Measurements from ENCODE around the gene AMY1B.
"Not testable (repeated sequence)": the region's sequence is repeated elsewhere in the genome, so short reads cannot be mapped to it uniquely, and the experiment has no call there.

The AMY1B gene

GRCh38 chr1:103696110-103696509 lies at the start of gene AMY1B:
Gene AMY1B (minus strand): TSS chr1:103696210. CDS start chr1:103695639, 571 bp downstream.
- H3K27ac Mint-ChIP-seq; H3K4me1 Mint-ChIP-seq (ENCODE audit: low read depth); H3K27me3 Mint-ChIP-seq; H3K4me3 Mint-ChIP-seq; intact Hi-C loops (cut with micrococcal nuclease); H3K9me3 Mint-ChIP-seq; H3K36me3 Mint-ChIP-seq (ENCODE audit: low read depth): not testable (repeated sequence)

- H3K9me3 Mint-ChIP-seq; intact Hi-C loops (cut with micrococcal nuclease); H3K27me3 Mint-ChIP-seq; H3K4me3 Mint-ChIP-seq; H3K36me3 Mint-ChIP-seq (ENCODE audit: low read depth); H3K27ac Mint-ChIP-seq; H3K4me1 Mint-ChIP-seq (ENCODE audit: low read depth): not testable (repeated sequence)
These were observed 49.0 kb upstream of the AMY1B start for GRCh38 chr1:103745040-103745439.

- H3K27ac Mint-ChIP-seq; intact Hi-C loops (cut with micrococcal nuclease); H3K4me3 Mint-ChIP-seq; H3K36me3 Mint-ChIP-seq (ENCODE audit: low read depth); H3K9me3 Mint-ChIP-seq; H3K4me1 Mint-ChIP-seq (ENCODE audit: low read depth); H3K27me3 Mint-ChIP-seq: not testable (repeated sequence)
These were observed 48.4 kb upstream of the AMY1B start for GRCh38 chr1:103744449-103744848.

- H3K36me3 Mint-ChIP-seq (ENCODE audit: low read depth); H3K4me3 Mint-ChIP-seq; H3K9me3 Mint-ChIP-seq; H3K27me3 Mint-ChIP-seq; H3K4me1 Mint-ChIP-seq (ENCODE audit: low read depth); H3K27ac Mint-ChIP-seq; intact Hi-C loops (cut with micrococcal nuclease): not testable (repeated sequence)
These were observed 42.0 kb upstream of the AMY1B start for GRCh38 chr1:103738031-103738430.

GRCh38 chr1:103735334-103735733 lies 39.3 kb upstream of the AMY1B start:
- H3K36me3 Mint-ChIP-seq (ENCODE audit: low read depth); H3K27me3 Mint-ChIP-seq; H3K27ac Mint-ChIP-seq; intact Hi-C loops (cut with micrococcal nuclease); H3K9me3 Mint-ChIP-seq; H3K4me1 Mint-ChIP-seq (ENCODE audit: low read depth); H3K4me3 Mint-ChIP-seq: not testable (repeated sequence)

- H3K27ac Mint-ChIP-seq; H3K4me1 Mint-ChIP-seq (ENCODE audit: low read depth); H3K36me3 Mint-ChIP-seq (ENCODE audit: low read depth); intact Hi-C loops (cut with micrococcal nuclease); H3K4me3 Mint-ChIP-seq; H3K27me3 Mint-ChIP-seq; H3K9me3 Mint-ChIP-seq: not testable (repeated sequence)
These were observed 25.5 kb upstream of the AMY1B start for GRCh38 chr1:103721473-103721872.

- intact Hi-C loops (cut with micrococcal nuclease); H3K36me3 Mint-ChIP-seq (ENCODE audit: low read depth); H3K27ac Mint-ChIP-seq; H3K4me3 Mint-ChIP-seq; H3K4me1 Mint-ChIP-seq (ENCODE audit: low read depth); H3K9me3 Mint-ChIP-seq; H3K27me3 Mint-ChIP-seq: not testable (repeated sequence)
These were observed 21.4 kb upstream of the AMY1B start for GRCh38 chr1:103717404-103717803.

- H3K4me1 Mint-ChIP-seq (ENCODE audit: low read depth); intact Hi-C loops (cut with micrococcal nuclease); H3K27ac Mint-ChIP-seq; H3K36me3 Mint-ChIP-seq (ENCODE audit: low read depth); H3K27me3 Mint-ChIP-seq; H3K4me3 Mint-ChIP-seq; H3K9me3 Mint-ChIP-seq: not testable (repeated sequence)
These were observed 14.4 kb upstream of the AMY1B start for GRCh38 chr1:103710381-103710780.

GRCh38 chr1:103707670-103708069 lies 11.7 kb upstream of the AMY1B start:
- H3K36me3 Mint-ChIP-seq (ENCODE audit: low read depth); H3K4me1 Mint-ChIP-seq (ENCODE audit: low read depth); H3K4me3 Mint-ChIP-seq; H3K9me3 Mint-ChIP-seq; H3K27ac Mint-ChIP-seq; H3K27me3 Mint-ChIP-seq; intact Hi-C loops (cut with micrococcal nuclease): not testable (repeated sequence)

GRCh38 chr1:103701256-103701655 lies 5.2 kb upstream of the AMY1B start:
- H3K9me3 Mint-ChIP-seq; H3K4me1 Mint-ChIP-seq (ENCODE audit: low read depth); H3K27ac Mint-ChIP-seq; intact Hi-C loops (cut with micrococcal nuclease); H3K27me3 Mint-ChIP-seq; H3K36me3 Mint-ChIP-seq (ENCODE audit: low read depth); H3K4me3 Mint-ChIP-seq: not testable (repeated sequence)

GRCh38 chr1:103700669-103701068 lies 4.7 kb upstream of the AMY1B start:
- H3K27ac Mint-ChIP-seq; H3K27me3 Mint-ChIP-seq; H3K4me3 Mint-ChIP-seq; H3K36me3 Mint-ChIP-seq (ENCODE audit: low read depth); H3K4me1 Mint-ChIP-seq (ENCODE audit: low read depth); H3K9me3 Mint-ChIP-seq; intact Hi-C loops (cut with micrococcal nuclease): not testable (repeated sequence)

GRCh38 chr1:103697430-103697829 lies 1.4 kb upstream of the AMY1B start:
- intact Hi-C loops (cut with micrococcal nuclease); H3K4me1 Mint-ChIP-seq (ENCODE audit: low read depth); H3K36me3 Mint-ChIP-seq (ENCODE audit: low read depth); H3K4me3 Mint-ChIP-seq; H3K27ac Mint-ChIP-seq; H3K9me3 Mint-ChIP-seq; H3K27me3 Mint-ChIP-seq: not testable (repeated sequence)

- H3K27me3 Mint-ChIP-seq; H3K27ac Mint-ChIP-seq; H3K36me3 Mint-ChIP-seq (ENCODE audit: low read depth); intact Hi-C loops (cut with micrococcal nuclease); H3K4me3 Mint-ChIP-seq; H3K9me3 Mint-ChIP-seq; H3K4me1 Mint-ChIP-seq (ENCODE audit: low read depth): not testable (repeated sequence)
These were observed 19.7 kb downstream of the AMY1B start for GRCh38 chr1:103676335-103676734.

GRCh38 chr1:103655460-103655859 lies 40.5 kb downstream of the AMY1B start, which contains the start of gene AMY1A:
Gene AMY1A (plus strand): TSS chr1:103655760. CDS start chr1:103656331, 571 bp downstream.
- H3K4me3 Mint-ChIP-seq; H3K36me3 Mint-ChIP-seq (ENCODE audit: low read depth); intact Hi-C loops (cut with micrococcal nuclease); H3K9me3 Mint-ChIP-seq; H3K4me1 Mint-ChIP-seq (ENCODE audit: low read depth); H3K27ac Mint-ChIP-seq; H3K27me3 Mint-ChIP-seq: not testable (repeated sequence)

GRCh38 chr1:103654133-103654532 lies 41.9 kb downstream of the AMY1B start:
- H3K4me3 Mint-ChIP-seq; H3K27me3 Mint-ChIP-seq; H3K36me3 Mint-ChIP-seq (ENCODE audit: low read depth); intact Hi-C loops (cut with micrococcal nuclease); H3K9me3 Mint-ChIP-seq; H3K27ac Mint-ChIP-seq; H3K4me1 Mint-ChIP-seq (ENCODE audit: low read depth): not testable (repeated sequence)

GRCh38 chr1:103650889-103651288 lies 45.1 kb downstream of the AMY1B start:
- H3K4me1 Mint-ChIP-seq (ENCODE audit: low read depth); intact Hi-C loops (cut with micrococcal nuclease); H3K27me3 Mint-ChIP-seq; H3K4me3 Mint-ChIP-seq; H3K9me3 Mint-ChIP-seq; H3K36me3 Mint-ChIP-seq (ENCODE audit: low read depth); H3K27ac Mint-ChIP-seq: not testable (repeated sequence)

Data from dendritic cell treated with granulocyte-macrophage colony-stimulating factor and Interleukin-4, amounts not matched to agents 40 ng/mL and 50 ng/mL, for 4 days (primary cell).